Measurements from ENCODE around the gene GCSAML. TPM values are rescaled to one million over a fixed set of nuclear protein-coding genes. Genes with fewer than 3 reads are reported as not detected.

Gene GCSAML
- total RNA-seq, 4 donors from 2014 or later: 0.18 to 1.7 (median 0.41) TPM

DNA sequence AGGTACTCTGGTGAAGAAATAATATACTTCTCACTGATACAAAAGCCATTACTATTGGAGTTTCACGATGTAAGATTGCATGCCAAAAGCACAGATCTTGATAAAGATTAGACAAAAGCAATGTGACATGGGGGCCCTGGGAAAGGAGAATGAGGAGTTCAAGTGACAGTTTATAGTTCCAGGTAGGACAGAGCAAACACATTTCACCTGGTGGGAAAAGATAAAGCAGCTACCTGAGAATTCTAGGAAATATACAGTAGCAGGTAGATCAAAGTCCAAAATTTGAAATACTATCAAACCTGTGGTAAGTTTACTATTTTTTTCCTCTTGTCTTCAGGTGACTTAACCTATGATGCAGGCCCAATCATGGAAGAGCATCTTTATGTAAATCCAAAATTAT lies 64.5 kb downstream of the GCSAML start:
- TF ChIP-seq, protein P1, sequence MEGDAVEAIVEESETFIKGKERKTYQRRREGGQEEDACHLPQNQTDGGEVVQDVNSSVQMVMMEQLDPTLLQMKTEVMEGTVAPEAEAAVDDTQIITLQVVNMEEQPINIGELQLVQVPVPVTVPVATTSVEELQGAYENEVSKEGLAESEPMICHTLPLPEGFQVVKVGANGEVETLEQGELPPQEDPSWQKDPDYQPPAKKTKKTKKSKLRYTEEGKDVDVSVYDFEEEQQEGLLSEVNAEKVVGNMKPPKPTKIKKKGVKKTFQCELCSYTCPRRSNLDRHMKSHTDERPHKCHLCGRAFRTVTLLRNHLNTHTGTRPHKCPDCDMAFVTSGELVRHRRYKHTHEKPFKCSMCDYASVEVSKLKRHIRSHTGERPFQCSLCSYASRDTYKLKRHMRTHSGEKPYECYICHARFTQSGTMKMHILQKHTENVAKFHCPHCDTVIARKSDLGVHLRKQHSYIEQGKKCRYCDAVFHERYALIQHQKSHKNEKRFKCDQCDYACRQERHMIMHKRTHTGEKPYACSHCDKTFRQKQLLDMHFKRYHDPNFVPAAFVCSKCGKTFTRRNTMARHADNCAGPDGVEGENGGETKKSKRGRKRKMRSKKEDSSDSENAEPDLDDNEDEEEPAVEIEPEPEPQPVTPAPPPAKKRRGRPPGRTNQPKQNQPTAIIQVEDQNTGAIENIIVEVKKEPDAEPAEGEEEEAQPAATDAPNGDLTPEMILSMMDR (IDR thresholded peaks at IDR 0.05): no peak
- TF ChIP-seq POLR2A (IDR thresholded peaks at IDR 0.05): no peak
- no peaks in the 10 kb centered on the region for H3K27me3 ChIP-seq

DNA sequence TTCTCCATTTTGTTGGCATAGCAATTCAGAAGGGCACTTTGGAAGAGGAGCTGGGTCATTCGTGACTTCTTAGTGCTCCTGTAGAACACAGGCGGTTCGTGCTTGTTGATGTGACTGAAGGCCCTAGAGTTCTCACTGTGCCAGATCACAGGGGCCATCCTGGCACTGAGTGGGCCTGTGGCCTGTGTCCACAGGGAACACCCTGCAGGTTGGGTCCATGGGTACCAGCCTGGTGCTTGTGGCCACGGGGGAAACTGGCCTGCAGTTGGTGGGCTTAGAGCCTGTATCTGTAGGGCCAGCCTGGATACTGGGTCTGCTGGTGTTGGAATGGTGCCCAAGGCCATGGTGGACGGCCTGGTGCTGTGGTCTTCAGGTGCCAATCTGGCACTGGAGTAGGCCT lies 65.7 kb downstream of the GCSAML start:
- no peaks in the 10 kb centered on the region for H3K36me3 ChIP-seq
- H3K9me3 ChIP-seq: no peaks in the 10 kb centered on the region
- no peak for TF ChIP-seq POLR2A (IDR thresholded peaks at IDR 0.05)
- TF ChIP-seq, protein P1 (IDR thresholded peaks at IDR 0.05): no peak
- no peak overlapping the region for H3K4me3 ChIP-seq
- H3K27ac ChIP-seq: no peak overlapping the region
- H3K27me3 ChIP-seq: no peaks in the 10 kb centered on the region
- no peaks in the 10 kb centered on the region for H3K4me1 ChIP-seq
- DNase-seq: no peak

More for the DNA sequence above, 64.5 kb downstream of the GCSAML start:
- Histone ChIP-seq H3K27ac (no peak overlapping the region), H3K9me3 (no peaks in the 10 kb centered on the region), H3K4me1 (no peaks in the 10 kb centered on the region), H3K4me3 (no peak overlapping the region), H3K36me3 (no peaks in the 10 kb centered on the region)
- DNase-seq: no peak

Small RNAs within 50 kb of the gene (small RNA-seq; reads per million reads assigned to genes)
- 0 reads per million in 2 donors for gene RF00026

Other genes starting within 250 kb of the GCSAML start
- 10 to 100 TPM in 3 of 4 donors, 1 to 10 TPM in 1; 8.2 to 31.4 (median 23.5) TPM for gene ZNF496, start 217.3 kb upstream of the GCSAML start, total RNA-seq
- 1 to 10 TPM in 1 of 4 donors, under 1 TPM in 2, not detected in 1; 0.47 to 9.1 (median 0.67) TPM for gene NLRP3, start 133.0 kb upstream of the GCSAML start, total RNA-seq
- not detected for gene OR2B11, start 91.0 kb upstream of the GCSAML start, total RNA-seq
- gene OR2C3, start 12.7 kb upstream of the GCSAML start, total RNA-seq: not detected
- not detected for gene OR2G2, start 39.2 kb downstream of the GCSAML start, total RNA-seq
- gene OR2G3, start 56.5 kb downstream of the GCSAML start, total RNA-seq: not detected
- gene OR13G1, start 130.6 kb downstream of the GCSAML start, total RNA-seq: not detected
- gene OR6F1, start 167.5 kb downstream of the GCSAML start, total RNA-seq: not detected
- gene OR14K1, start 189.5 kb downstream of the GCSAML start, total RNA-seq: not detected
- not detected for gene OR14A2, start 199.0 kb downstream of the GCSAML start, total RNA-seq
- gene OR1C1, start 211.4 kb downstream of the GCSAML start, total RNA-seq: not detected

All from Peyer's patch (tissue), 4 donors.